HG02885 (cell line): ENCODE data around the gene FOXG1.

Experiments
- ATAC-seq: cut with Tn5 transposase; IDR thresholded peaks from one replicate; pipeline ENCODE4 v1.9.1; 2021; ENCODE audit warnings: mild to moderate bottlenecking; ENCODE audit not compliant: unreplicated experiment, poor library complexity

FOXG1 gene

DNA sequence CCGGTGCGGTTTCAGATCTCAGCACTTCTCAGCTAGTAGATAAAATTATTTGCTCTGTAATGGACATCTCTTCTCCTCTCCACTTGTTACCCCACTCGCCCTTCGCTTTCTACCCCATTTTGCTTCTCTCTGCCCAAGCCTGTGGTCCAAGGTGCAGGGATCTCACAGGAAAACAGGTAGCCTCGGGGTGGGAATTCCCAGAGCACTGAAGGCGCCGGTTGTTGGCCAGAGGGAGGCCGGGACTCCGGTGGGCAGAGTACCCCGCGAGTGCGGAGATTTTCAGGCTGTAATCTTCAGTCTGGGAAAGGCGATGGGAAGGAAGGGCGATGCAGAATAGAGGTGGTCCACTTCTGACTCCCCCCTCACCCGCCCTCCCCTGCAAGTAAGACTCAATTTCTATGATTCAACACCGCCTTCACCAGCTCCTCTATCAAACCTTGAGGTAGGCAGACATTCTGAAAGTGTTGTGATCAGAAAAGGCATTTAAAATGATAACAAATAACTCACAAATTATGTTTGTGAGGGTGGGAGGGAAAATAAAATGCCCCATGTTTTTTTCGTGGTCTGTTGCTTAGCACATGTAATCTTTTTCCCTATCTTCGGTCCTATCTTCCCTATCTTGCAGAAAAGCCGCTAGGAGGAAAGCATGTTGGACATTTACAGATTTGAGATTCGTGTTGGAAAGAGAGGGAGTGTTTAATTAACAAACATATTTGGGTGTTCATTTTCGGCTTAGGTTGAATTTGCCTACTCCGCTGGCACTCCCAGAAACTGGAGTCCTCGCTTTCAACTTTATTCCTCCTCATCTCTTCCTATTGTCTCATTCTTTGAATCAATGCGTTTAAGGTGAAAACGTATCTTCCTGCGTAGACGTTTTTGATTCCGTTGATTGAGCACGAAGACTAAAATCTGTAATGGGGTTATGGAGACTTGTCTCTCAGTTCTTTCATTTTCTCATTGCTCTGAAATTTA lies 8.5 kb downstream of the FOXG1 start:
- no peak for ATAC-seq

- no peak for ATAC-seq
Observed at GRCh38 chr14:28776482-28777266, 10.1 kb downstream of the FOXG1 start.

GRCh38 chr14:28777471-28778137 lies 11.0 kb downstream of the FOXG1 start:
- no peak for ATAC-seq

GRCh38 chr14:28778138-28779117 lies 11.8 kb downstream of the FOXG1 start:
- no peak for ATAC-seq

DNA sequence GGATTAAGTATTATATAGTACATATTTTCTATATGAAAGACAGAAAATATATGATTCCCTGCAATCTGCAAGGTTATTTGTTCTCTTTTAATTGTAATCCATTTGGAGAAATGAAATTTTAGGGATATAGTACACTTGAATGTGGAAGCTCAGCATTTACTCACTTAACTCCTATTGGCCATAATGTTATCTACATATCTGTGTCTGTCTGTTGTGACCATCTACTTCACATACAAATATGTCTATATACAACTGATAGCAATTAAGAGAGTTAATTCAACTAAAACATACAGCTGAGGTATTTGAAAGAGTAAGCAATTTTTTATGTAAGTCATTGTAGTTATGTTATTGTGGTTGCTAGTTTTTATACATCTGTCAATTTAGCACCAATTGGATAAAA lies 12.9 kb downstream of the FOXG1 start:
- ATAC-seq = no peak

- ATAC-seq = no peak
Observed at GRCh38 chr14:28780843-28781820, 14.5 kb downstream of the FOXG1 start.

- ATAC-seq = no peak
Observed at GRCh38 chr14:28782301-28782700, 15.7 kb downstream of the FOXG1 start.

GRCh38 chr14:28783664-28784063 lies 17.1 kb downstream of the FOXG1 start:
- ATAC-seq = no peak

- no peak for ATAC-seq
Observed at GRCh38 chr14:28784096-28785048, 17.8 kb downstream of the FOXG1 start.

DNA sequence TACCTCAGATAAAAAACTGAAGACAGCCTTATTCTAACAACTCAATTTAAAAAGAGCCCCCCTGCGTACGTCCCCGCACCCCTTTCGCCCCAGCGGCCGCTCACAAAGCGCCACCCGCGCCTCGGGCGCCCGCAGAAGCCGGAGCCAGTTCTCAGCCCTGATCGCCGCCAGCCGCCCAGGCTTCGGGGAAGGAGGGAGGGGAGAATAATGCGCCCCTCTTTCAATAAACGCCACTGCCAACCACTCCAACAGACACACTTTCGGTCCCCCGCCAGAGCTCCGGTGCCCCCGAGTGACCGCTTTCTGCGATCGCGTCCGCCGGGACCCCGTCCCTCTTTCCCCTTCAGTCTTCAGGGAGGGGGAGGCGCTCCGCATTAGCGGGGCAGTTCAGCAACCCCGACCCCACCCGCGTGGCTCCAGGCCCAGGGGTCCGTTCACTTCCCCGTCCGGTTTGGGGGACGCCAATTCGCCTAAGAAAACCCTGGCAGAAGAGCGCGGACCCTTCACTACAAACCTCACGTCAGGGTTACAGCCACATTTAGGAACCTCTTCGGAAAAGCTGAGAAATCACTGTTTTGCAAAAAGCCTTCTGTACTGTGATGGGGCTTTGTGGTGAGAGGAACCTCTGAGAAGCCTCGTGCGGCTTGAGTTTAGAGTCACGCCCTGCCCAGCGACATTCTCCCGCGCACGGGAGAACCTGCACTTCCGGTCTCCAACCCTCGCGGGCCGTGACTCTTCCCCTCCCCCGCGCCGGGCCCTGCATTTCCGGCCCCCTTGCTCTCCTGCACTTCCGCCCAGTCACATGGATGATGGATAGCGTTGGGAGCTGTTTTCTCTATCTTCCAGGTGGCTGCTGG lies 18.7 kb downstream of the FOXG1 start:
- ATAC-seq = no peak

- no peak for ATAC-seq
Observed at GRCh38 chr14:28807518-28807917, 40.9 kb downstream of the FOXG1 start.

DNA sequence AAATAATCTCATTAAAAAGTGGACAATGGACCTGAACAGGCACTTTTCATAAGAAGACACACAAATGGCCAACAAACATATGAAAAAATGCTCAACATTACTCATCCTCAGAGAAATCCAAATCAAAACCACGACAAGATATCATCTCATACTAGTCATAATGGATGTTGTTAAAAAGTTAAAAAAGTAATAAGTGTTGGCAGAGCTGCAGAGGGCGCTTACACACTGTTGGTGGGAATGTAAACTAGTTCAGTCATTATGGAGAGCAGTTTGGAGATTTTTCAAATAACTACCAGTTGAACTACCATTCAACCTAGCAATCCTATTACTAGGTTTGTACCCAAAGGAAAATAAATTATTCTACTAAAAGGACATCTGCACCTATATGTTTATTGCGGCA lies 47.2 kb downstream of the FOXG1 start:
- no peak for ATAC-seq
